Subcutaneous abdominal adipose tissue (tissue), 5 donors: ENCODE measurements around the gene SLC9A1.

ENCODE experiments used
- H3K27ac ChIP-seq: one replicate; pipeline ENCODE4 v1.7.0; 2013; ENCODE audit warnings: low read depth, mild to moderate bottlenecking, inconsistent platforms, low read length, moderate library complexity
- H3K27me3 ChIP-seq, 5 donors: one replicate each; pipeline ENCODE4 v1.7.0; 2013; ENCODE audit warnings: low read length in 5 of 5, inconsistent platforms in 1 of 5; ENCODE audit not compliant: control insufficient read depth in 5 of 5, insufficient read depth in 4 of 5
- H3K36me3 ChIP-seq, 5 donors: one replicate each; pipeline ENCODE4 v1.7.0; 2013; ENCODE audit warnings: low read length in 5 of 5; ENCODE audit not compliant: control insufficient read depth in 5 of 5, insufficient read depth in 5 of 5
- H3K4me1 ChIP-seq, 5 donors: one replicate each; pipeline ENCODE4 v1.7.0; 2013; ENCODE audit warnings: low read length in 5 of 5, mild to moderate bottlenecking in 3 of 5, moderate library complexity in 1 of 5; ENCODE audit not compliant: control insufficient read depth in 5 of 5, insufficient read depth in 5 of 5
- H3K4me3 ChIP-seq, 5 donors: one replicate each; pipeline ENCODE4 v1.7.0; 2013; ENCODE audit warnings: low read length in 5 of 5, low read depth in 1 of 5
- H3K9ac ChIP-seq, 5 donors: one replicate each; pipeline ENCODE4 v1.7.0; 2013; ENCODE audit warnings: low read length in 5 of 5, mild to moderate bottlenecking in 4 of 5, moderate library complexity in 3 of 5
- H3K9me3 ChIP-seq, 5 donors: one replicate each; pipeline ENCODE4 v1.7.0; 2013; ENCODE audit warnings: low read length in 5 of 5; ENCODE audit not compliant: control insufficient read depth in 5 of 5
- donor health status: healthy.
- donor health status: healthy.
- donor health status: healthy.
- donor health status: healthy.
- donor health status: healthy.

The SLC9A1 gene

DNA sequence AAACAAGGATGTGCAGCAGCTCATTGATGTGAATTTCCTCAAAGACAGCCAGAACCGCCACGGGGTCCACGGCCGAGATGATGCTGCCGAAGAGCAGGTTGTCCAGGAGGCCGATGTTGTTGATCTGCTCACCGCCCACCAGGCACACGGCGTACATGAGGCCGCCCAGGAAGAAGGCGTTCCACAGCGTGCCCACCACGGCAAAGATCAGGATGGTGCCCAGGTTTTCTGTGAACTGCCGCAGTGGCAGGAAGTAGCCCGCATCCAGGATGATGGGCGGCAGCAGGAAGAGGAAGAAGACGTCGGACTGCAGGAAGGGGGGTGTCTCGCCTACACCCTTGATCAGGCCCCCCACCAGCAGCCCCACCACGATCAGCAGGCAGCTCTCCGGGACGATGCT lies 41.1 kb downstream of the SLC9A1 start:
- no peak overlapping the region for H3K9ac ChIP-seq
- H3K36me3 ChIP-seq, result peaks cover 0 to 6% (median 3%) of the 10 kb centered on the region in 5 donors
- H3K4me3 ChIP-seq, result no peak overlapping the region
- H3K4me1 ChIP-seq, result peaks cover 11 to 46% (median 42%) of the 10 kb centered on the region in 5 donors
- no peak overlapping the region for H3K27ac ChIP-seq
- H3K27me3 ChIP-seq, result no peaks in the 10 kb centered on the region
- no peaks in the 10 kb centered on the region for H3K9me3 ChIP-seq

DNA sequence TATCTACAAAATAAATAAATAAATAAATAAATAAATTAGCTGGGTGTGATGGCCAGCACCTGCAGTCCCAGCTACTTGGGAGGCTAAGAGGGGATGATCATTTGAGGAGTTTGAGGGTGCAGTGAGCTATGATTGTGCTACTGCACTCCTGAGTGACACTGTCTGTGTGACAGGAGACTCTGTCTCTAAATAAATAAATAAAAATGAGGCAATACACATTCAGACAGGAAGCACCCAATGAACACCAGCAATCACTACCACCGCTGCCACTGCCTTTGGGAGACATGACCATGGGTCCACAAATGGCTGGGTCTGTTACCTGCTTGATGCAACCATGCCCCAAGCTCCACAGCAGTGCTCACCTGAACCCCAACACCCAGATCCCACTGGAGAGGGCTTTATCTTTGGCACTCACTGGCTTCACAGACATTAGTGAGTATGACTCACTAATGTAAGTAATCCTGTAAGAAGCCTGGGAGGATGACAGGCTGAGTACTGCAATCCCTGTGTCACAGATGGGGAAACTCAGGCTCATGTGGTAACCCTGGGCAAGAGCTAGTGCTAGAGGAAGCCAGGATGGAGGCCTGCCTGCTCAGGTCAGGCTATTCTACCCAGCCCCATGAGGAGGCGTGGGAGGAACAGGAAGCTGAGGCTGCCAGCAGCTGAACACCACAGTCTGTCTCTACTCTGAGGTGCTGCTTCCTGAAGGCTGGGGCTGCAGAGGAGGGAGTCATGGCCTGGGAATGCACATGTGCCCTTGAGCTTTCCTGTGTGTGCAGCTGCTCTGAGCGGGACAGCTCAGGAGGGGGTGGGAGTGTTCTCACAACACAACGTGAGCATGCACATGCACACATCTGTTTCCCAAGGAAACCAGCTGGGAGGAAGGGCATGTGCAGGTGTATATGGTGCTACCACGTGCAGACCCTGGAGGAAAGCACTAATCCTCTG lies 43.0 kb downstream of the SLC9A1 start:
- peaks cover 0 to 6% (median 6%) of the 10 kb centered on the region in 5 donors for H3K36me3 ChIP-seq
- H3K9me3 ChIP-seq, result no peaks in the 10 kb centered on the region
- no peak overlapping the region for H3K4me3 ChIP-seq
- H3K27me3 ChIP-seq, result no peaks in the 10 kb centered on the region
- H3K9ac ChIP-seq, result peak overlapping the region in 2 of 5 donors; percentile 16 to 71
- H3K4me1 ChIP-seq, result peaks cover 9 to 27% (median 23%) of the 10 kb centered on the region in 5 donors
- peak overlapping the region; percentile 54 for H3K27ac ChIP-seq

DNA sequence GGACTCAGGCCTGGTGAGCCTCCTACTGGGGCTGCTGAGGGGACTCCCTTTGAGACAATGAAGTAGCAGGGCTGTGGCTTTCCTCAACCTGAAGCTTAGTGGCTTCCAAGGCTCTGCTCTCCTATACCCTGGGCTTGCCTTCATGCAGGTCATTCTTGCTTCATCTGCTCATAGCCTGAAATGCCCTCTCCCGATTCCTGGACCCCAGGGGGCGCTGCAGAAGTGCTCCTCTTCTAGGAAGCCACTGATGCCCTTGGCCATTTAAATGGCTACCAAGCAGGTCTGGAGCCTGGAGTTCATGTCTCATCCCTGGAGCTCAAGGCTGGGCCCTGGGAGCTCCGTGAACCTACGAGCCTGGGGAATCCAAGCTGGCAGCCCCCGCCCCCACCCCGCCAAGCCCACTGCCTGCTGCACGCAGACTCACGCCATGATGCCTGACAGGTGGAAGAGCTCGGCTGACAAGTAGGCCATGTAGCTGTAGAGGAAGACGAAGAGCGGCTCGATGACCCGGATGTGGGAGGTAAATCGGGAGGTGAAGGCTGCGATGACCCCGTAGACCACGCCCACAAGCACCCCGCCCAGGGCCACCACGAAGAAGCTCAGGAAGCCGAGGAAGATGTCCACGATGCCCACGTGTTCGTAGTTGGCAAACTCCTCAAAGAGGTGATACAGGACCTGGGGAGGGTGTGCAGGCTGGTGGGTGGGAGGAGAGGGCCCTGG lies 45.7 kb downstream of the SLC9A1 start:
- Histone ChIP-seq H3K4me3 (no peak overlapping the region), H3K9me3 (no peaks in the 10 kb centered on the region), H3K4me1 (peaks cover 7 to 14% (median 10%) of the 10 kb centered on the region in 5 donors), H3K27me3 (no peaks in the 10 kb centered on the region), H3K36me3 (peaks cover 0 to 25% (median 21%) of the 10 kb centered on the region in 5 donors), H3K27ac (no peak overlapping the region), H3K9ac (no peak overlapping the region)

DNA sequence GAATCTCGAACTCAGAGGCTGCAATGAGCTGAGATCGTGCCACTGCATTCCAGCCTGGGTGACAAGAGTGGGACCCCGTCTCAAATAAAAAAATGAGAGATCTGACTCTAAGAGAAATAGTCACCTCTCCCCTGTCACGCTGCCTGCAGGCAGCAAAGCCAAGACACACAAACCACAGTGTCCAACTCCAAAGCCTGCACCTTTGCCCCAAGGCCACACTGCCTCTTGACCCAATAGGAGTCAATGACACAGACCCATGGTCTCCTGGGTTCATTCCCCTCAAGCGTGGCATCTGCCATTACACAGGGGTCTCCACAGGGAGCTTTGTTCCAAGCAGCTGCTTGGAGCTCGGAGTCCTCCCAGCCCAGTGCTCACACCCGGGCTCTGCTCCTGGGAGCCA lies 46.3 kb downstream of the SLC9A1 start:
- H3K9me3 ChIP-seq, result no peaks in the 10 kb centered on the region
- H3K36me3 ChIP-seq, result peaks cover 0 to 23% (median 21%) of the 10 kb centered on the region in 5 donors
- peaks cover 7 to 14% (median 10%) of the 10 kb centered on the region in 5 donors for H3K4me1 ChIP-seq
- no peak overlapping the region for H3K9ac ChIP-seq
- no peak overlapping the region for H3K27ac ChIP-seq
- no peak overlapping the region for H3K4me3 ChIP-seq
- no peaks in the 10 kb centered on the region for H3K27me3 ChIP-seq

DNA sequence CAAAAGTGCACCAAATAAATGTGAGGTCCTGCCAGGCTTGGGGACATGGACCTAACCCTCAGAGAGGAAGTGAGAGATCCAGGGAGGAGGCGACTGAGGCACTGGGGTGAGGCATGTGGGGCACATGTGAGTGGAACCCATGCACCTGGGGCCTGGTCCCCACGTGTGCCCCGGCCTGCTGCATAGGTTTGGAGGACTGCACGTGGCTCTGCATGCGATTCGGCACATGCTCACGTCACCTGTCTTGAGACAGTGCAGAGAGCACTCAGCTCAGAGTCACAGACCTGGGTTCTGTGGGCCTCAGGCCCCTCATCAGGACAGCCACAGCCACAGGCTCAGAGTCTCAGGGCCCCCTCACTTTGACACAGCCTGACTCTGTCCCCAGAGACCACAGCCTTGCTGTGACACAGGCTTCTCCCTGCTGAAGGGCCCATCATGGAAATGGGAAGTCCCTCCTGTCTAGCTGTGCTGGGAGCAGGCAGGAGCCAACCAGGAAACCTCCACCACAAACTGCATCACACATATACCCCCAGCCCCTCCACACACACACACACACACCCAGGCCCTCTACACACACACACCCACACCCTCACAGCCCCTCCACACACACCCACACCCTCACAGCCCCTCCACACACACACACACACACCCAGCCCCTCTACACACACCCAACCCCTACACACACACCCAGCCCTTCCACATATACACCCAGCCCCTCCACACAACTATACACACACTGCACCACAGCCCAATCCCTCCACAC lies 48.2 kb downstream of the SLC9A1 start:
- no peaks in the 10 kb centered on the region for H3K9me3 ChIP-seq
- H3K27ac ChIP-seq, result no peak overlapping the region
- H3K4me1 ChIP-seq, result peaks cover under 1 to 5% (median 3%) of the 10 kb centered on the region in 5 donors
- no peak overlapping the region for H3K4me3 ChIP-seq
- H3K36me3 ChIP-seq, result peaks cover 0 to 26% (median 21%) of the 10 kb centered on the region in 5 donors
- no peak overlapping the region for H3K9ac ChIP-seq
- no peaks in the 10 kb centered on the region for H3K27me3 ChIP-seq

DNA sequence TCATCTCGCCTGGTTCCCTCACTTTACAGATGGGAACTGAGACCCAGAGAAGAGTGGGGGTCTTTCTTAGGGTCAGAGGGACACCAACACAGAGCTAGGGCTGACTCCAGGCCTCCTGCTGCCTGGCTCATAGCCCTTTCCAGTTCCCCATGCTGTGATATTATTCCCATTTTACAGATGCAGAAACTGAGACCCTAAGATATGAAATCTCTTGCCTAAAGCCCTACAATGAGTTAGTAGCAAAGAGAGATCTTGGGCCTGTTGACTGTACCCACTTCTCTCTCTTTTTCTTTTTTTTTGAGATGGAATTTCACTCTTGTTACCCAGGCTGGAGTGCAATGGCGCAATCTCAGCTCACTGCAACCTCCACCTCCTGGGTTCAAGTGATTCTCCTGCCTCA lies 49.9 kb downstream of the SLC9A1 start:
- H3K27ac ChIP-seq, result no peak overlapping the region
- H3K27me3 ChIP-seq, result no peaks in the 10 kb centered on the region
- H3K9me3 ChIP-seq, result no peaks in the 10 kb centered on the region
- H3K4me3 ChIP-seq, result no peak overlapping the region
- H3K9ac ChIP-seq, result no peak overlapping the region
- peaks cover 0 to 4% (median 2%) of the 10 kb centered on the region in 5 donors for H3K4me1 ChIP-seq
- H3K36me3 ChIP-seq, result peaks cover 0 to 30% (median 26%) of the 10 kb centered on the region in 5 donors

DNA sequence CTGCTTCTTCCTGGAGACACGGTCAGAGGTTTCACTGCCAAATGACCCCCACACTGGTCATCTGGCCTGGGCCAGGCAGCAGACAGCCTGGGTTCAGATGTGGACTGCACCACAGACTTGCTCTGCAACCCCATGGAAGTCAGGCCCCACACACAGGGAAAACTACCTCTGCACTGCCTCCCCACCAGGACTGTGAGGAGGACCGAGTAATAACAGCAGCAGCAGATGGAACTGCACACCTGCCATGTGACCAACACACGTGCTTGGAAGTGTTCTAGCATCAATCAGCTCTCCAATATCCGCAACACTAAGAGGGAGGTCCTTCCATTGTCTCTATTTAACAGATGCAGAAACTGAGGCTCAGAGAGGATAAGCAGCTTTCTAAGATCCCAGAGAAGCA lies 51.4 kb downstream of the SLC9A1 start:
- peaks cover 9 to 19% (median 17%) of the 10 kb centered on the region in 5 donors for H3K4me1 ChIP-seq
- no peak overlapping the region for H3K9ac ChIP-seq
- no peak overlapping the region for H3K27ac ChIP-seq
- H3K27me3 ChIP-seq, result no peaks in the 10 kb centered on the region
- H3K9me3 ChIP-seq, result no peaks in the 10 kb centered on the region
- H3K36me3 ChIP-seq, result peaks cover 0 to 30% (median 26%) of the 10 kb centered on the region in 5 donors
- no peak overlapping the region for H3K4me3 ChIP-seq

DNA sequence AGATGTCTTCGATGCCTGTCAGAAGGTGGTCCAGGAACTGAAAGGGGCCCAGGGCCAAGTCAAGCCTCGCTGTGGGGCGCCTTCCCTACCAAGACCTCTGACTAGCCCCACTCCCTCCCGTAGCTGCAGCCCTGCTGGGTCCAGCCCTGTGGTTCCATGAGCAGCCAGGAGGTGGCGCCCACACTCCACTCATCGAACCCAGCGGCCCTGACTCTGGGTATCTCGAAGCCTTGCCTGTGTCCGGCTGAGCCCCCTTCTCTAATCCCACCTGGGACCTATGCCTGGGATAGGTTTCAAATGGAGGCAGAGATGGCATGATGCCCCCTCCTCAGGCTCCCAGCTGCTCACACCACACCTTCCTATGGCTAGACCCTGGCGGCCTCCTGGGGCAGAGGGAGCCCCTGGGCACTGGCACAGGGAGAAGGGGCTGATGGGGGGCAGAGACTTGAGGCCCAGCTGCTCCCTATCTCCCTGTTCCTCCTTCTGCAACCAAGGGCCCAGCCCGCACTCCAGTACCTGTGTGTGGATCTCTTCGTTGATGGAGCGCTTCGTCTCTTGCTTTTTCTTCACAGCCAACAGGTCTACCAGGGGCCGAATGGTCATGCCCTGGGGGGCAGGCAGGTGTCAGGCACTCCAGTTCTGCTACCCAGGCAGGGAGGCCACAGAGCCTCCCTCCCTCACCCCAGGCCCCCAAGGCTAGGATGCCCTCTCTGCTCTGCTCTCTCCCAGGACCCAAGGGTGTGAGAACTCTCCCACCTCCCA lies 52.0 kb downstream of the SLC9A1 start:
- Histone ChIP-seq H3K9ac (no peak overlapping the region), H3K27me3 (no peaks in the 10 kb centered on the region), H3K27ac (no peak overlapping the region), H3K4me3 (no peak overlapping the region), H3K4me1 (peaks cover 11 to 25% (median 21%) of the 10 kb centered on the region in 5 donors), H3K9me3 (no peaks in the 10 kb centered on the region), H3K36me3 (peaks cover 0 to 30% (median 26%) of the 10 kb centered on the region in 5 donors)

DNA sequence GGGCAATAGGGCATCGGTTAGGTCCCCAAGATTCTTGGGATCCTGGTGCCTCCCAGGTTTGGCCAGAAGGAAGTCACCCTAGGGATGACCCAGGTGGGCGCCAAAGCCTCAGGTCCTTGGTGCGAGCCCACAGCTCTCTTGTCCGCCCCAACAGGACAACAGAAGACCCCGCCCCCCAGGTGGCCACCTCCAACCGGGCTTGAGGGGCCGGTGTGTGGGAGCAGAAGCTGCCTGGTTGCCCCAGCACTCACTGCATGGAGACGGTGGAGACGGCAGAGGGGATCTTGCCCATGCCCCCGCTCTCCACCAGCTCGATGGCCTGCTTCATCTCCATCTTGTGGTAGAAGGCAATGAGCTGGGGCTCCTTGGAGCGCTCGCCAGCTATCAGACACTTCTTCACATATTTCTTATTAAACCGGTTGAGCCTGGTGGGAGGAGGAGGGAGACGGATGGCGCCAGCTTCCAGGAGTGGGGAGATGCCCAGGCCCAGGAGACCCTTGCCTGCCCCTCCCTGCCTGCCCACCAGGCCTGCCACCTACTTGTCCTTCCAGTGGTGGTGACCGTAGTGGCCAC lies 52.7 kb downstream of the SLC9A1 start:
- H3K9ac ChIP-seq, result no peak overlapping the region
- no peak overlapping the region for H3K27ac ChIP-seq
- H3K36me3 ChIP-seq, result peaks cover 0 to 30% (median 26%) of the 10 kb centered on the region in 5 donors
- no peaks in the 10 kb centered on the region for H3K9me3 ChIP-seq
- H3K4me1 ChIP-seq, result peaks cover 13 to 27% (median 21%) of the 10 kb centered on the region in 5 donors
- no peak overlapping the region for H3K4me3 ChIP-seq
- no peaks in the 10 kb centered on the region for H3K27me3 ChIP-seq
